GM12865 (cell line): Measurements from ENCODE around the gene HEATR9.

Experiments used
- DNase-seq: peaks from one replicate; pipeline ENCODE4 v3.0.0; 2010; ENCODE audit warnings: low read depth
- H3K4me3 ChIP-seq: 2 replicates; pipeline ENCODE4 v1.5.1; 2011; ENCODE audit warnings: mild to moderate bottlenecking, low read depth, low read length, control low read depth
- TF ChIP-seq, protein P1 (sequence below): IDR thresholded peaks from 2 replicates; pipeline ENCODE4 v1.5.1; 2011; ENCODE audit warnings: low read length, control low read depth, low read depth, inconsistent platforms; ENCODE audit not compliant: insufficient read depth; ENCODE audit errors: missing control alignments

Gene HEATR9

DNA sequence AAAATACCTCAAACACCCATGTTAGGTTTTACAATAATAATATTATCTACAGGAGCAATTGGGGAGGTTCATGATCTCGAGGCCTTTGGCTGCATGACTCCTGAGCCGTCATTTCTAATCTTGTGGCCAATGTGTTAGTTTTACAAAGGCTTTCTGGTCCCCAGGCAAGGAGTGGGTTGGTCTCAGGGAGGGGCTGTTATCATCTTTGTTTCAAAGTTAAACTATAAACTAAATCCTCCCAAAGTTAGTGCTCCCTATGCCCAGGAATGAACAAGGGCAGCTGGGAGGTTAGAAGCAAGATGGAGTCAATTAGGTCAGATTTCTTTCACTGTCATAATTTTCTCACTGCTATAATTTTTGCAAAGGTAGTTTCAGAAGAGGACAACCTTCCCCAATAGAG lies 20.6 kb upstream of the HEATR9 start:
- DNase-seq: no peak
- H3K4me3 ChIP-seq: no peak overlapping the region
- TF ChIP-seq, protein P1, sequence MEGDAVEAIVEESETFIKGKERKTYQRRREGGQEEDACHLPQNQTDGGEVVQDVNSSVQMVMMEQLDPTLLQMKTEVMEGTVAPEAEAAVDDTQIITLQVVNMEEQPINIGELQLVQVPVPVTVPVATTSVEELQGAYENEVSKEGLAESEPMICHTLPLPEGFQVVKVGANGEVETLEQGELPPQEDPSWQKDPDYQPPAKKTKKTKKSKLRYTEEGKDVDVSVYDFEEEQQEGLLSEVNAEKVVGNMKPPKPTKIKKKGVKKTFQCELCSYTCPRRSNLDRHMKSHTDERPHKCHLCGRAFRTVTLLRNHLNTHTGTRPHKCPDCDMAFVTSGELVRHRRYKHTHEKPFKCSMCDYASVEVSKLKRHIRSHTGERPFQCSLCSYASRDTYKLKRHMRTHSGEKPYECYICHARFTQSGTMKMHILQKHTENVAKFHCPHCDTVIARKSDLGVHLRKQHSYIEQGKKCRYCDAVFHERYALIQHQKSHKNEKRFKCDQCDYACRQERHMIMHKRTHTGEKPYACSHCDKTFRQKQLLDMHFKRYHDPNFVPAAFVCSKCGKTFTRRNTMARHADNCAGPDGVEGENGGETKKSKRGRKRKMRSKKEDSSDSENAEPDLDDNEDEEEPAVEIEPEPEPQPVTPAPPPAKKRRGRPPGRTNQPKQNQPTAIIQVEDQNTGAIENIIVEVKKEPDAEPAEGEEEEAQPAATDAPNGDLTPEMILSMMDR: no peak

DNA sequence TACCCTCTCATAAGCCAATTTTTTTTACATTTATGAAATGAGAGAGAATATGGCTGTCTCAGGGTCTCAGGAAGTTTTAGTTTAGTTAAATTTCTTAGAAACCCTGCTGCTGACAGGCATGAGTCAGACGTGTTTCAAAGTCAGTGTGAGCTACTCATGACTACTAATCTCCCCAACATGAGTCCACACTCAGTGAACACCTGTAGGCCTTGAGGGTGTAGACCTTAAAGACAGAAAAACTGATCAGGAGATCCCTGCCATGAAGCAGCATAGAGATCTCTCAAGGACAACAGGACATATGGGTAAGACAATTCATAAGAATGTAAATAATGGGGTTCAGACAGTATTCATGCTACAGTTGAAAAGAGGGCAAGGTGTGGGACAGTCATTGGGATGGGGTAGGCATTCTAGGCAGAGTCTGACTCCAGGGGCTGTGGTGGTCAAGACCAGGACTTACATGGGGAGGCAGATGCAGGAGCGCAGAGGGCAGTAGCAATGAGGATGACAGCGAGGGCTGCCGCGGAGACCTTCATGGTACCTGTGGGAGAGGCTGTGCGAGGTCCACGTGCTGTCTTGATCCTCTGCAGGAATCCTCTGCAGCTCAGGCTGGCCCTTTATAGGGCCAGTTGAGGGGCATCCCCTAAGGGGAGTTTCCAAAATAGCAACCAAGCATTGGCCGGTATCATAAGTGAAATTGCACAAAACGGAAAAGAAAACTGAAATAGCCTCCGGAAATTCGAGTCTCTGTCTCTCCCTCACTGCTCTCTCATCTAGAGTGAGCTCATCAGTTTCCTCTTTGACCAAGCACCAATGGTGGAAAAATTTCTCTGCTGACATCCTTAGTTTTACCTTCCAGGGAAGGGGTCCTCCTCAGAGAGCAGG lies 11.3 kb upstream of the HEATR9 start, which contains the start of gene CCL5:
Gene CCL5 (minus strand): TSS at position 588 of the 882 bp plus-strand sequence.
- H3K4me3 ChIP-seq: peak within 1 kb of the TSS; percentile 48
- DNase-seq: peak; percentile 92
- TF ChIP-seq, protein P1: no peak

DNA sequence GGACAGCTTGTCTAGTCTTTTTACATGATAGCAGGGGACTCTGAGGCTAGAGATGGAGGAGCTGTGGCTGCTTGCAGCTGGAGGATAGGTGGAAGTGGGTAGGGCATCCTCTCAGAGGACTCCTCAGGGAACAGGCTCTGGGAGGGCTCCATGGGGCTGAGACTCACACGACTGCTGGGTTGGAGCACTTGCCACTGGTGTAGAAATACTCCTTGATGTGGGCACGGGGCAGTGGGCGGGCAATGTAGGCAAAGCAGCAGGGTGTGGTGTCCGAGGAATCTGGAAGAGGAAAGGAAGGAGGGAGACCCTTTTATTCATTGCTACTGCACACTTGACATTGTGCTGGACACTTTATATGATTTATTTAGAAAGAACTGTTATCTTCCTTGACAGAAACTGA lies 9.7 kb upstream of the HEATR9 start:
- TF ChIP-seq, protein P1: no peak
- no peak overlapping the region for H3K4me3 ChIP-seq
- DNase-seq: no peak

DNA sequence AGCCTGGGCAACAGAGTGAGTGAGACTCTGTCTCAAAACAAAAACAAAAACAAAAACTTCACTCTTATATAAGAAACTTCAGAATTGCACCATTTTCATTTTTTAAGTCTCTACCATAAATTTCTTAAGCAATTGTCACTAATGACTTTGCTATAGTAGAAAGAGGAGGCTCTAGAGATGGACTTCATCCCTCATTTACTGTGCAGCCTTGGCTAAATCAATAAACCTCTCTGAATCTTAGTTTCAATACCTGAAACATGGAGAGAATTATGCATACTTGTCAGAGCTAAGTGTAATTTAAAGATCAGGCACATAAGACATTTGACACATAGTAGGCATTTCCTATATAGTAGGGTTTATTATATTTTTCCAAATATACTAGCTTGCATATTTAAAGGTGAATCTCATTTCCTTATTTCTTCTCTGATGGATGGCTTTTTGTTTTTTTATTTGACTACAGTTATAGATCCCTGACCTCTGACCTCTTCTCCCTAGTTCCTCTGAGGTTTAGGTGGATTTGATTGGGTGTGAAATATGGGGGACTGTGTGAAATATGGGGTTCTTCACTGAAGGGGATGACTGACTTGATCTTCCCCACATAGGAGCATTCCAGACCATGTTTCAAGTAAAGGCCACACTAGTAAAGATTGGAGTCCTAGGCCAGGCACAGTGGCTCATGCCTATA lies 8.8 kb upstream of the HEATR9 start:
- no peak for DNase-seq
- H3K4me3 ChIP-seq: no peak overlapping the region
- TF ChIP-seq, protein P1: no peak

DNA sequence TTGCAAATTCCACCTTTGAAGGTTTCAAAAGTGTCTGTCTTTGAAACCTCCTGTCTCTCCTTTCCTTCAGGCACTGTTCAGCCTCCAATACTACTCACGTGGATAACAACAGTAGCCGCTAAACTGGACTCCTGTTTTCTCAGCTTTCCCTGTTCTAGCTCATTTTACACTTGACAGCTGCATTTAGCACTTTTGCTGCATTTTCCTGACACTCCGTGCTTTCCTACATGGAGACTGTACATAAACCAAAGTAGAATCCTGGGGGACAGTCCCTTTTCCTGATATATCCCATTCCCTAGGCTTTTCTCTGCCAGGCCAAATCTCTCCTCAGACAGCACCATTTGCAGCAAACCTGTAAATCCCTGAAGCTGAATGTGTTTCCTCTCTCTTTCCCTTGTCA lies 7.8 kb upstream of the HEATR9 start:
- TF ChIP-seq, protein P1: no peak
- no peak for DNase-seq
- no peak overlapping the region for H3K4me3 ChIP-seq

DNA sequence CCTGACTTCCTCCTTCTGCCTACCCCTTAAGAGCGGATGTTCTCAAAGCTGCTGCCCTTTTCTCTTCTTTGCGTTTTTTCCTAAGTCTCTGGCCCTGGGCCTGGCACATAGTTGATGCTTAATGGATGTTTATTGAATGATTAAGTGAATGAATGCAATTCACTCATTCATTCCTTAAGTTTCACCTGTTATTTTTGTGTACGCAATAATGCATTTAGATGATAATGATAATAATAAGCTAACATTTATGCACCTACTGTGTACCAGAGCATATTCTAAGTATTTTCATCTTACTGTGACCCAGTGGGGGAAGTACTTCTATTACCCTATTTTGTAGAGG lies 7.1 kb upstream of the HEATR9 start:
- DNase-seq: no peak
- TF ChIP-seq, protein P1: no peak
- no peak overlapping the region for H3K4me3 ChIP-seq
